HK-2 (cell line): ENCODE measurements around the gene SUSD6.
A peak's percentile ranks its signal among the peaks of the same experiment; 100 is the strongest.
"Not testable (repeated sequence)": the region's sequence is repeated elsewhere in the genome, so short reads cannot be mapped to it uniquely, and the experiment has no call there.

Source experiments
- DNase-seq: peaks from one replicate; pipeline ENCODE4 v3.0.0-alpha.2; 2018; ENCODE audit not compliant: unreplicated experiment

SUSD6 gene

DNA sequence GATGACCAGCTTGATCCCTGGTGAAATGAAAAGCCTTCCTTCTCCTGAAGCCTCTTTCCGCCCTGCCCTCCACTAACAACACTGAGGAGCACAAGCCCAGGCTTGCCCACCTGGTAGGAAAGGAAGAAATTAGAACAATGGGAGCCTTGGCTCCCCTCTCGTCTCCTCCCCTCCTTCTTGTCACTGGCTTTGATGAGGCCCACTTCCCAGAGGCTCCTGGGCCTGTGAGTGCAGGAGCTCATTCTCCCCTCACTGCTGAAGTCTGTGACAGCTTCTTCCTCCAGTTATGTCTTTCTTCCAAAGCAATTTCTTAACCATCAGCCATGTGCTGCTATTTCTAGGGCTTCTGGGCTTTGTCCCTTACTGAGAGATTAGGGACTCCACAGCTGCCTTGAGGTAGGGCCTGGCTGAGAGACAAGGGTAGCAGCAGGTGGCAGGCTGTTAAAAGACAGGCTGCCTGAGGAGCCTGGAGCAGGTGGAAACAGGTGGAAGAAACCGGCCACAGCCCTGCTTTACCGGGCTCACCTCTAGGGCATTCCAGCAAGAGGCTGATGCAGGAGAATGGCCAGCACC is 101.9 kb downstream of the SUSD6 start:
- DNase-seq: no peak

DNA sequence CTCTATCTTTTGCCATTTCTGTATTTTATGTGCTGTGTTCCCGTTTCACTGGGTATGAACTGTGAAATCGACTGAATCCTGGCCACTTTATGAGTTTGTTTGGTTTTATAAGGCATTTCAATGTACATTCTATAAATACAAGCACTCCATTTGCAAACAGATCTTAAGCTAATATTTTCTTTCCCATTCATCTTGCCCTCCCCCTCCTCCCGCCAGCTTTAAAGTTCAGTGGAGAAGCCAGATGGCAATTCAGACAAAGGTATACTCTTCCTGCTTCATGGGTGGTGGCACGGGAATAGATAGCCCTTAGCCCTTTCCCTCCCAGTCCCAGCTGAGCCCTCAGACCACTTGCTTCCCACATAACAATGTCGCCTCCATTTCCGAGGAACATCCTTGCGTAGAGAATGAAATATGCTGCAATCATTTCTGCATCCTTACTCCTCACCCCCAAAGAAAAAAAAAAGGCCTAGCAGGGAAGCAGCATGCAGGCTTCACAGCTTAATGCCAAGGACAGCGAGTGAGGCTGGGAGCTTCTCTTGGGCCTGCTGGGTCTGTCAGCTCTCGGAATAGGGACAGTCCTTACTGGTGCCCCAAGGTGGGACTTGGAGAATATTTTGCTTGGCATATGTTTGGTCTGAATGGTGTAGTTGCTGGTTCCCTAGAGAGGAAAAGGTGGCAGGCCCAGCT is 102.7 kb downstream of the SUSD6 start:
- DNase-seq: no peak

DNA sequence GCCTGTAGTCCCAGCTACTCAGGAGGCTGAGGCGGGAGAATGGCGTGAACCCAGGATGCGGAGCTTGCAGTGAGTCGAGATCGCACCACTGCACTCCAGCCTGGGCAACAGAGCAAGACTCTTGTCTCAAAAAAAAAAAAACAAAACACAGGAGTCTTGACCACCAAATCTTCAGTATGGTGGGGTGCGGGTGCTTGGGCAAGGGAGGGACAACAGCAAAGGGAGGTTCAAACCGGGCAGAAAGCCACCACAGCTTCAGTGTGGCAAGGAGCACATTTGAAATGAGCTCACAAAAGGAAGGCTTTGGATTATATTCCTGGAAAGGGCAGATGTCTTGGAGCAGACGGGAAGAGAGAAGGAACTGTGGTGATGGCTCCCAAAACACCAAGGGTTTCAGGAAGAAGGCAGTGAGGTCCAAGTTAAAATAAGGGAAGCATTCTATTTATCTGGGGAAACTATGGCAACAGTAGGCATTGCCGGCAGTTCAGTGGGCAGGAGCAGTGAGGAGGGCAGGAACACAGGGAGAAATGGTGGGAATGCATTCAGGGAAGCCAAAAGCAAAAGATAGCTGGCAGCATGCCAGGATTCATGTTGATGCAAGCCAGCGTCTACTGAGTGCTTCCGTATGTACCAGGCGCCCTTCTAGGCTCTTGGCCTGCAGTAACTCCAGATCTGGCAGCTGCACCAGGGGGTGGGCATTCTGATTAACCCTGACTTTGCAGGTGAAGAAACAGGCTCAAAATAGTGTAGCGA is 104.5 kb downstream of the SUSD6 start:
- DNase-seq: no peak

DNA sequence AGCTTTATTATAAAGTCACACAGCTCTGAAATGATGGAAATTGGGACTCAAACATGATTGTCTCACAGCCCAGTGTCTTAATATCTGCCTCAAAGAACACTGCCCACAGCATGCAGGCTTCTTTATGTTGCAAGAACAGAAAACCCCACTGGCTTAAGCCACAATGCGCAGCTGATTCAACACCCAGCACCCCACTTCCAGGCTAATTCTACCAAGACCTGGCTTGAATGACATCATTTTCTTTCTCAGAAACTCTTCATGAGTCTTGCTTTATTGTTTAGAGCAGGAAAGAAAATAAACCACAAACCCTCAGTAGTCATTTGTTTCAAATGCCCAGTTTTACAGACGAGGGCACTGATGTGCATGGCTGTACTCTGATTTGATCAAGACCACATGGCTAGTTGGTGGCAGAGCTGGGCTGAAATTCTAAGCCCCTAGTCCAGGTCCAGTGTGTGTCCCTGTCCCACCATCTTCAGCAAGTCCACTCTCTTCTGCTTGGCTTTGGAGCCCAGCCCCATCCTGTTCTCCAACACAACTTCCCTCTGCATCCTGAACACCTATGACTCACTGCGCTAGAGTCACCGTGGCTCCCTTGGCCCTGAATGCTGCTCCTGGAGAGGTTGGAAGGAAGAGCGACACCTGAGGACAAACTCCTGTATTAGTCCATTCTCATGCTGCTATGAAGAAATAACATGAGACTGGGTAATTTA is 105.2 kb downstream of the SUSD6 start:
- DNase-seq: peak; percentile 41

DNA sequence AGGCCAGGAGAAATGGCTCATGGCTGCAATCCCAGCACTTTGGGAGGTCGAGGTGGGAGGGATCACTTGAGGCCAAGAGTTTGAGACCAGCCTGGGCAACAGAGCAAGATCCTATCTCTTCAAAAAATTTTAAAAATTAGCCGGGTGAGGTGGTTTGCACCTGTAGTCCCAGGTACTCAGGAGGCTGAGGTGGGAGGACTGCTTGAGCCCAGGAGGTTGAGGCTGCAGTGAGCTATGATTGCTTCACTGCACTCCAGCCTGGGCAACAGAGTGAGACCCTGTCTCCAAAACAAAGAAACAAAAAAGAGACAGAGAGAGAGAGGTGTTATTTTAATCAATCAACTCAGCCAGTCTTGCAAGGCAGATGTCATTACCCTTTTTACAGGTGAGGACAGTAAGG is 107.2 kb downstream of the SUSD6 start:
- DNase-seq: not testable (repeated sequence)

DNA sequence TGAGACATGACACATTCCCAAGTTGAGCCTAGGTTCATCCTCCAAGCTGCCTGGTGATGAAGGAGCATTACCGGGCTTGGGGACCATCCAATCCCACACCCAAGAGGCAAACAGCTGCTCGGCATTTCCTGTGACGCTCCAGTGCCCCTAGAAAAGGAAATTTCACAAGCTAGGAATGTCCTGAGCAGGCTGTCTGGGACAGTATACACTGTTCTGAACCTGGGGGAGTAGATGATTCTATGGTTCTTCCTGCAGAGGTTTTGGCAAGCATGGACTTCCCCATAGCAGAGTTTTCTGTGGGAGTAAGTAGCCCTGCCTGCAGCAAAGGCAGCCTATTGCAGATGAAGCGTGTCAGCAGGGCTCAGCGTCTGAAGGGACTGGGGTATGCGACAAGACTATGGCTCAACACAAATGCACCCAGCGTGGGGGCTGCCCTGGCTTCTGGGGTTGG is 108.1 kb downstream of the SUSD6 start:
- peak; percentile 64 for DNase-seq

DNA sequence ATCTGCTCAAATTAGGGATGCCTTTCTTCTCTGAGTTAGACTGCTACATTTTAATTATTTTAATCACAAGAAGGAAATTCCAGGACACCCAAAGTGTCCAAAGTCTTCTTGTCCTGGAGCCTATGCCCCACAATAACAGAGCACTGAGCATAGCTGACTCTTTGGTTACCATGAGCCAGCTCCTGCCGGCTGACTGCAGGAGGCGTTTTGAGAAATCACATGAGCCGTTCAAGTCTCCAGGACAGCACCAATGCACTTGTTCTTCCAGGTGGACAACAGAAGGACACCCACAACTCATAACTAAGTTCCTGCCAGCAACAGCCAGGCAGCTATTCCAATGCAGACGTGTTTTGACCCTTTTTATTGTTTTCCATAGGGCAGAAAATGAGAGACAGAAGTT is 109.5 kb downstream of the SUSD6 start:
- no peak for DNase-seq

DNA sequence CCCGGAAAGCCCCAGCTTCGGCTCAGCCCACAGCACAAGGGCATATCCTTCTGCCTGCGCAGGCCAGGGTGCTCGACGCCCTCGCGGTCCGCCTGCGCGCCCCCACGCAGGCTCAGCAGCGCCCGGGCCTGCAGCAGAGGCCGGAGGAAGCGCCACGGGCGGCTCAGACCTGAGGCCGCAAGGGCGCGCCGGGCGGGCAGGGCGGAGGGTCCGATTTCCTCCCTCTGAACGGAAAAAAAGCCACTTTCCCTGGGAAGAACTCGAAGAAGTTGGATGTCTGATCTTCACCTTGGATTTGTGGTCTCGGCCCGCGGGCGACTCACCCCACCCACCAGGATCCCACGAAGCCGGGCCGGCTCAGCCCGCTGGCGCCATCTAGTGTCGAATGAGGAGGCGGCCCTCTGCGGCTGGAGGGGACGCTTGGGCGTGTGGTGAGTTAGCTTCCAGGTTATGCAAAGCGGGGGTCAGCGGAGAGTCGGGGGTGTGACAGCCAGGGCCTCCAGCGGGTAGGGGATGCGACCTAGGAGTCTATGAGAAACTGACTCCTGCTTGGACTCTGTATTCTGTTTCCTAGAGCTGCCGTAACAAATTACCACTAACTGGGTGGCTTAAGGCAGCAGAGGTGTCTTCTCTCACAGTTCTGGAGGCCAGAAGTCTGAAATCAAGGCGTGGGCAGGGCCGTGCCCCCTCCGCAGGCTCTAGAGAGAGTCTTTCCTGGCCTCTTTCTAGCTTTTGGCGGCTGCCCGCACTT is 115.5 kb downstream of the SUSD6 start:
- DNase-seq: peak; percentile 76

DNA sequence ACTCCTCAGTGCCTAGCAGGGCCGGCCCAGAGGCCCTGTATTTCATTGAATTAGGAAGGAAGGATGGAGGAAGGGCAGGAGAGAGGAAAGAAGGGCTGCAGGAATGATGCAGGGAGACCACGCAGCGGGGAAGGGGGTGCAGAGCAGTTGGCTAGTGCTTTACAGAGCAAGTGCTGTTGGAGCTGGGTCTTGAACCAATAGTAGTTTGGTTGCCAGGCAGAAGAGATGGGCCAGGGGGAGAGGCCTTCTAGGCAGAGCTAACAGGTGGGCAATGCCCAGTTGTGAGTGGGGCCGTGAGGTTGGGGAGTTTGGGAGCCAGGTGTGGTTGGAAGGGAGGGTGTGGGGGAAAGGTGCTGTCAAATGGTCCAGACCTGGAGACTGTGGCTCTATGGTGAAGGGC is 116.5 kb downstream of the SUSD6 start:
- DNase-seq: no peak

DNA sequence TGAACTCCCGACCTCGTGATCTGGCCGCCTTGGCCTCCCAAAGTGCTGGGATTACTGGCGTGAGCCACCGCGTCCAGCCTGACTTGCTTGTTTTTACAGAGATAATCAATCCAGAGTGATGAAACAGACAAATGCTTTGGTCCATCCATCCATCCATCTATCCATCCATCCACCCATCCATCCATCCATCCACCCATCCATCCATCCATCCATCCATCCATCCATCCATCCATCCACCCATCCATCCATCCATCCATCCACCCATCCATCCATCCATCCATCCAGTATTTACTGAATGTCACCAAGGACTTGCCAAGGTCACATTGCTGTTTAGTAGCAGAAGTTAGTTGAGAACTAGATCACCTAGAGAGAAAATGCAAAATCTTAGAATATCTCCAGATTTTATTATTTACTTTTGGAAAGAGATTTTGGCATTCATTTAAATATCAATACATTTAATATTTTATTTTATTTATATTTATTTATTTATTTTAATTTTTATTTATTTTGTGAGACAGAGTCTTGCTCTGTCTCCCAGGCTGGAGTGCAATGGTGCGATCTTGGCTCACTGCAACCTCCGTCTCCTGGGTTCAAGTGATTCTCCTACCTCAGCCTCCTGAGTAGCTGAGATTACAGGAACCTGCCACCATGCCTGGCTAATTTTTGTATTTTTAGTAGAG is 120.7 kb downstream of the SUSD6 start:
- not testable (repeated sequence) for DNase-seq

DNA sequence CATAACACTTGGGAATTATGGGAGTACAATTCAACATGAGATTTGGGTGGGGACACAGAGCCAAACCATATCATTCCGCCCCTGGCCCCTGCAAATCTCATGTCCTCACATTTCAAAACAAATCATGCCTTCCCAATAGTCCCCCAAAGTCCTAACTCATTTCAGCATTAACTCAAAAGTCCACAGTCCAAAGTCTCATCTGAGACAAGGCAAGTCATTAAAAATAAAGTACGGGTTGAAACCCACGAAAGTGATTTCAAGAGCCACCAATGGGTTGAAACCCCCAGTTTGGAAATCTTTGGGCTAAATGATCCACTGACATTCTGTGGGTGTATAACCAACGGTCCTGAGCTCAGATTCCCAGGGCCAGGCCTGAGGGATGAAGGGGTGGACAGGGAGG is 125.0 kb downstream of the SUSD6 start:
- DNase-seq: not testable (repeated sequence)

DNA sequence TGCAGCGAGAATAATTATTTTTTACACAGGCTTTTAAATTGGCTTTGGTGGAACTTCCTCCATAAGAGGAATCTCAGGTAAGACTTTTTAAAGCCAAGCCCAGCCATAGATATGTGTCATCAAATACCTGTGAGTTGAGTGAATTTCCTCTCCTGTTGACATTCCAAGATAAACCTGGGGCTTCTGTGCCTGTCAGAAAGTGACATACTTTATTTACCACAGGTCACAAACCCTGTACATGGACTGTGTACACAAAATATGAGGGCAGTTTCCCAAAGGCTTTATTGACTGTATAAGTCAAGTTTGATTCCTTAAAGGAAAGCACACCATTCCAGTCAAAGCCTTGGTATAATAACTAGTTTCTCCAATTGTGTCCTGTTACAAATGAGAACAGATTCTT is 129.7 kb downstream of the SUSD6 start:
- DNase-seq: no peak

DNA sequence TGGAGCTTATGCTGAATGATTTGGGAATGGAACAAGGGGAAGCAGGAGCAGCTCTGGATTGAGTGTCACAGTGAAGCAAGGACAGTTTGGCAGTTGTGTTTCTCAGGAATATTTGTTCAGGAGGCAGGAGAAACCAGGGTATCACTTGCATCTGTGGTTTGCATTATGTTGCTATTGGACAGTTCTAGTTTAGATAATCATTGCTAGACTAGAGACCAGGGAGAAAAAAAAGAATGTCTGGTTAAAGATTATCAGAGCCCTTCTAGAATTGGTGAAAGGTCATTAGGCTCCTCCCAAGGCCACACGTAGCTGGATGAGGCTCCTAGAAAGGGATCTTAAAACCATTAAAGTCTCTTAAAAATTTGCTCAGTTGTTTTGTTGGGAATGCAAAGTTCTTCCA is 138.6 kb downstream of the SUSD6 start:
- DNase-seq: no peak

DNA sequence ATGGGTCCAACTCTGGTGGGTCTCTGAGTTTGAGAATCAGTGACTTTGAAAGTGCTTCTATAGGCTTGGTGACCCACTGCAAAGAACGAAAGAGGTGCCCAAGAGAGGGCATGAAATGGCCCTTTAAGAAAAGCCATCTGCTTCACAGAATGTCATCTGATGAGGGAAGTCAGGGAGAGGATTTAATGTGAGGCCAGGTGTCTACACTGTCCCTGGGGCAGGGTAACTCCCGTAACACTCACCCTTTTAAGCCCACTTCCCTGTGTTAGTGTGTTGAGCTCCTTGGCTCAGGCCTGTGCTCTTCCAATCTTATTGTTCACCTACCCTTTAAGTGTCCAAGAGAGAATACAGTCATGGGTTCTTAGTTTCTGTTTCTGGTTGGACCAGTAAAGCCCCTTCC is 139.1 kb downstream of the SUSD6 start:
- no peak for DNase-seq

DNA sequence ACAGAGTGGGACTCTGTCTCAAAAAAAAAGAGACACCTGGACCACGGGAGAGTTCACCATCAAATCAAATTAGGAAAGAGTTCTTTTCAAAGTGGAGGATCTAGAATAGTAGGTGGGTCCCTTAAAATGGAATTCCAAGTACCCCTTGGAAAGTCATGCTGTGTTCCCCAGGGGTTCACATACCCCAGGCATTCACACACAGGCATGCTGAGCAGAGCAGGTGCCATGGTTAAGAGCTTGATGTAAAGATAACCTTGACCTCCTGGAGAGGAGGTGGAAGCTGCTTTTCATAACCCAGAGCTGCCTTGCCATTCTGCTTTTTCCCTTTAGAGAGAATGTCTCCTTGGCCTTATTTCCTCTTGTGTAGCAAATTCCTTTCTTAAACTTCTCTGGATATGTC is 141.4 kb downstream of the SUSD6 start:
- DNase-seq: no peak

DNA sequence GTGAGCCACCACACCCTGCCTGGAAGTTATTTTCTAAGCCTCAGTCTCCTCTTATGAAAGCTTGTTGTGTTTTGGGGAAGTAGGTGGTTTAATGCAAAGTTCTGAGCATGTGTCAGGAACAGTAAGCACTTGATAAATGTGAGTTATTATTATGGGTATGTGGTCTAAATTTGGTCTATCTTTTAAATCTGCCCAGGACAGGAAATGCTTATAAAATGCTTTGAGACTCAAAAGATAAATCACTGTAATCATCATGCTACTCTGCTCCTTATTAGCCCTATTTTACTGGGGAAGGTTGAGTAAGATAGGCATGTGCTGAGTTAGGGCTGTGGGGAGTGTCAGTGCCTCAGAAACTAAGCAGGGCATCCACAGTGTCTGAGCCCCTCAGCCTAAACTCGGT is 142.5 kb downstream of the SUSD6 start:
- no peak for DNase-seq

DNA sequence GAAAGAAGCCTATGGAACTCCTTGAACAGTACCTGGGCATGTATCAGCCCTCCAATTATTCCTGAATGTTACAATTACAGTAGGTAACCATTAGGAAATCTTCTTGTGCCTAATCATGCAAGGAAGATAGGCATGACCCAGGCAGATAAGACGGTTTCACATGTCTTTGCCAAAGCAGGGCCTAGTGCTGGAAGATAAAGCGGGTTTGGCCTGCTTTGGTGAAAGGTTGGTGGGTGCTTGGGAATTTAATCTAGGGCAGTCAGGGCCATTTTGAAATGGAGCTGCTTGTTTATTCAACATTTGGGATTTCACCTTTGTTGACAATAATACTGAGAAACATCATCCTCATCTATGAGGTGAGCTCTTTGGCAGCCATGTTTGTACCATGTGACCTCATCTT is 143.1 kb downstream of the SUSD6 start:
- no peak for DNase-seq

DNA sequence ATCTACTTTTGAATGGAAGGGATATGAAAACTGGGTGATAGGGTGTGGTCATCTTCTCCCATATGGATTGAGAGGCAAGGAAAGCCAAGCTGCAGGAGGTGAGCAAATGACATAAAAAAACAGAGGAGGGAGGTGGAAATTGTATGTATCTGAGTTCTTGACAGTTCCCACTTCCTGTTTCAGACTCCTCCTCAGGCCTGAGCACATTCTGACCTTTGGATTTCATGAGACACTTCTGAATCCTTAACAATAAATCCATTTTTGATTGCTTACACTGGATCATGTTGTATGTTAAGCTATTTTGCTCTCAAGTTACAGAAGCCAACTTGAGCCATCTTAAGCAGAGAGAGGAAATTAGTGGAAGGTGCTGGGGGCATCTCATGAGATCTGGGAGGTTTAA is 143.9 kb downstream of the SUSD6 start:
- DNase-seq: no peak

DNA sequence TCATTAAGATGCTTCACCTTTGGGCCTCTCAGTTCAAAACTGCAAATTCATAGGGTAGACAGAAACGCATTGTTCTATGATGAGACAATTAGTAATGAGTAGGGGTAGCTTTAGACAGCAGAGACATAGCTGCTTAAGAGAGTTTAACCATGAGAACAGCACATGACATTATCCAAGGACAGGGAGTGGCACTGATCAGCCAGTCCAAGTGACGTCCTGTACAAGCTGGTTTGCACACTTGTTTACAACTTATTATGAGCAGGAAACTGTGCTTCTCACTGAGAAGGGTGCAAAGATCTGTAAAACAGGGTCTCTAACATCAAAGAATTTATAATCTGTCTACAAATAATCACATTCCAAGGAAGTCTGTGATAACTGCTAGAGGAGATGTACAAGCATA is 144.4 kb downstream of the SUSD6 start:
- DNase-seq: no peak

DNA sequence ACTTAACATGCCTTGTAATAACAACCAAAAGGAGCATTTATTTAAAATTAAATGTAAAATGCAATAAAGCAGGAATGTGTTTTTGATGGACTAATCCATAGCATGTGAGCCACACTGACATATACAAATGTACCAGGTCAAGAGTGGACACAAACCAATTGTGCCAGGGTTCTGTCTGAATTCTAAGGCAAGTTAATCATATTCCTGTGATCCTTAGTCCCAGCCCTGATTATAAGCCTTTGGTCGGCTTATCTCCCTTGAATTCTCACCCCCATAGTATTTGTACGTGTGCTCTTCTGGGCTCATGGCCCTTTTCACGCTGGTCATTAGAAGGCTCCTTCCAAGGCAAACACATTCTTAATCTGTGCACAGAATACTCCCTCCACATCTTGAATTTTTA is 144.9 kb downstream of the SUSD6 start:
- no peak for DNase-seq

DNA sequence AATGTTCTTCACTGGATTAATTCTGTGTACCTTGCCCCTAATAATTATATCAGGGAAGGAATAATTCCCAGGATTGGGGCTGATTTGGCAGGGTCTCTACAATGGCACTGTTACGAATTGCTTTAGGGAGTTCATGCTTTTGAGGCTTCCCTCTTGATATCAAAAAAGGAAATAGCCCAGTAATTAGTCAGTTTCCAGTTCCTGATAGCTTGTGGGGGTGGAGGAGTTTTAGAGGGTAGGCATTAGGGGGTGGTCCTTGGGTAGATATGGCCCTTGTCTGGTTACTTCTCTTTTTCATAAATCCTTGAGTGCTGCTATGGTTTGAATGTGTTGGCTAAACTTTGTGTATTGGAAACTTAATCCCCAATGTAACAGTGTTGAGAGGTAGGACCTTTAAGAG is 149.4 kb downstream of the SUSD6 start:
- DNase-seq: no peak
